GM12878 (cell line): ENCODE measurements around the gene PRAF2. TPM values are rescaled to one million over a fixed set of nuclear protein-coding genes. Genes with fewer than 3 reads are reported as not detected.

ENCODE experiments used
- ATAC-seq: fragments of 200-7000 bp; cut with Tn5 transposase; 3 replicates; pipeline ENCODE4 v1.9.1; 2020; ENCODE audit warnings: mild to moderate bottlenecking, moderate library complexity
- BruUV-seq: library from RNA; stranded (reverse); fragments of 400-500 nt; replicated peaks from 2 replicates; lab custom pipeline; 2021; lab: Mats Ljungman, UMichigan
- CTCF ChIA-PET: fragments of 300-600 bp; sonication (Branson Sonifier 250); formaldehyde crosslinking; extraction: SDS; loops from one replicate; lab custom pipeline; 2021; ENCODE audit warnings: inconsistent platforms; lab: Yijun Ruan, JAX
- POLR2A ChIA-PET: fragments of 350-600 bp; formaldehyde crosslinking; extraction: SDS; loops from one replicate; lab custom pipeline; 2021; ENCODE audit warnings: inconsistent platforms; lab: Charles Lee
- RAD21 ChIA-PET: fragments of 300-600 bp; sonication (Branson Sonifier 250); formaldehyde crosslinking; loops from one replicate; lab custom pipeline; 2023; ENCODE audit warnings: antibody characterized with exemption; ENCODE audit not compliant: unreplicated experiment; lab: Charles Lee
- SMC1A ChIA-PET: fragments of 300-600 bp; sonication (Branson Sonifier 250); formaldehyde crosslinking; loops from one replicate; lab custom pipeline; 2023; ENCODE audit not compliant: unreplicated experiment, uncharacterized antibody; lab: Charles Lee
- DNase-seq: peaks from one replicate; pipeline ENCODE4 v3.0.0-alpha.2; 2011; ENCODE audit warnings: low read depth, low spot score
- FAIRE-seq: peaks from 3 replicates; lab custom pipeline; 2011; peaks lifted over from hg19 to GRCh38; lab: Jason Lieb, UNC
- H2AFZ ChIP-seq: 2 replicates; pipeline ENCODE4 v1.6.0; 2011; ENCODE audit warnings: low read depth, low read length, control low read depth; ENCODE audit not compliant: control insufficient read depth
- H3K27ac ChIP-seq: 2 replicates; pipeline ENCODE4 v1.5.1; 2011; ENCODE audit warnings: control low read depth; ENCODE audit not compliant: control insufficient read depth, insufficient read depth
- H3K27me3 ChIP-seq, 2 experiments: replicated peaks in 1 of 2; 2 replicates each; pipeline versions ENCODE4 v1.6.0 to v1.6.1; 2011; ENCODE audit warnings: low read length in 1 of 2; ENCODE audit not compliant: control insufficient read depth in 2 of 2, insufficient read depth in 2 of 2
- H3K36me3 ChIP-seq, 2 experiments: 2 replicates each; pipeline ENCODE4 v1.5.1; 2011; ENCODE audit warnings: low read length in 1 of 2; ENCODE audit not compliant: control insufficient read depth in 2 of 2, insufficient read depth in 2 of 2
- H3K4me1 ChIP-seq: 2 replicates; pipeline ENCODE4 v1.6.1; 2011; ENCODE audit warnings: mild to moderate bottlenecking, low read length, moderate library complexity, mixed read lengths; ENCODE audit not compliant: control insufficient read depth, insufficient read depth
- H3K4me2 ChIP-seq: 2 replicates; pipeline ENCODE4 v1.6.0; 2011; ENCODE audit warnings: control low read depth; ENCODE audit not compliant: control insufficient read depth, insufficient read depth
- H3K4me3 ChIP-seq: fragments of 200-600 bp; sonication (generic); 2 replicates; pipeline ENCODE4 v1.5.1; 2016
- H3K79me2 ChIP-seq: 2 replicates; pipeline ENCODE4 v1.6.0; 2011; ENCODE audit warnings: low read length; ENCODE audit not compliant: control insufficient read depth, insufficient read depth
- H3K9ac ChIP-seq: 2 replicates; pipeline ENCODE4 v1.8.0; 2011; ENCODE audit warnings: low read length, control low read depth, mixed read lengths; ENCODE audit not compliant: control insufficient read depth, insufficient read depth
- H3K9me3 ChIP-seq: replicated peaks from 3 replicates; pipeline ENCODE4 v1.5.1; 2011; ENCODE audit warnings: mild to moderate bottlenecking, low read length; ENCODE audit not compliant: control insufficient read depth, insufficient read depth
- H4K20me1 ChIP-seq: 2 replicates; pipeline ENCODE4 v1.6.0; 2011; ENCODE audit not compliant: control insufficient read depth, insufficient read depth
- ASH2L ChIP-seq: fragments of 300-600, 200-600 bp; sonication (generic); IDR thresholded peaks from 2 replicates; pipeline ENCODE4 v1.6.1; 2017; ENCODE audit warnings: low read depth, mild to moderate bottlenecking, borderline replicate concordance
- CEBPB ChIP-seq, 2 experiments: fragments of 150-350 bp in 1 of 2; IDR thresholded peaks; 2 replicates each; pipeline ENCODE4 v1.6.1; 2012 to 2014; ENCODE audit warnings: low read depth in 2 of 2, low read length in 2 of 2, borderline replicate concordance in 1 of 2, inconsistent platforms in 1 of 2
- CHD2 ChIP-seq: IDR thresholded peaks from 2 replicates; pipeline ENCODE4 v1.6.1; 2011; ENCODE audit warnings: low read depth, low read length, improper control_type of control experiment, borderline replicate concordance
- NFYB ChIP-seq: IDR thresholded peaks from 2 replicates; pipeline ENCODE4 v1.6.1; 2011; ENCODE audit warnings: low read depth, mild to moderate bottlenecking, low read length, improper control_type of control experiment, moderate library complexity; ENCODE audit not compliant: insufficient read depth
- NKRF ChIP-seq: fragments of 450-650 bp; conservative IDR thresholded peaks from 2 replicates; pipeline ENCODE4 v1.6.1; 2017; ENCODE audit warnings: mild to moderate bottlenecking, moderate library complexity
- NR2F1 ChIP-seq: fragments of 450-650 bp; conservative IDR thresholded peaks from 2 replicates; pipeline ENCODE4 v1.6.1; 2017; ENCODE audit warnings: mild to moderate bottlenecking
- RAD51 ChIP-seq: fragments of 450-650 bp; IDR thresholded peaks from 2 replicates; pipeline ENCODE4 v1.6.1; 2016; ENCODE audit warnings: moderate library complexity, mild to moderate bottlenecking, inconsistent platforms
- RELB ChIP-seq: fragments of 450-650 bp; IDR thresholded peaks from 2 replicates; pipeline ENCODE4 v1.6.1; 2017; ENCODE audit warnings: low read depth, mild to moderate bottlenecking, moderate library complexity
- STAT3 ChIP-seq: IDR thresholded peaks from 2 replicates; pipeline ENCODE4 v1.6.1; 2011; ENCODE audit warnings: low read depth, low read length, improper control_type of control experiment
- TARDBP ChIP-seq: IDR thresholded peaks from 2 replicates; pipeline ENCODE4 v1.6.1; 2016; ENCODE audit warnings: borderline replicate concordance
- WGBS: methylation state at CpG from one replicate; pipeline ENCODE4 v1.1.6; 2016; ENCODE audit warnings: low lambda C conversion rate; ENCODE audit not compliant: insufficient replicate concordance, insufficient coverage; ENCODE audit errors: missing lambda C conversion rate; 5-methylcytosine and 5-hydroxymethylcytosine counted together
- in situ Hi-C: fragments of 300-500 bp; cut with MboI; formaldehyde crosslinking; loops from 9 replicates; pipeline ENCODE4 v1.14.3; 2018; ENCODE audit warnings: mixed read lengths
- intact Hi-C: fragments of 100-400 bp; cut with micrococcal nuclease; formaldehyde crosslinking; loops from one replicate; pipeline ENCODE4 v1.14.2; 2022; ENCODE audit not compliant: unreplicated experiment
- polyA plus RNA-seq, 11 experiments: library from polyadenylated mRNA; depleted of rRNA in 4 of 11; unstranded in 6 of 11; stranded (reverse) in 5 of 11; fragments of >200 nt; fragmentation: Nextera tagmentation in 4 of 11; fragmentation: Illumina TruSeq in 1 of 11; extraction: Ambion mirVana in 4 of 11; extraction: Trizol in 1 of 11; gene quantifications; 1 replicate in 1 of 11; 2 replicates in 10 of 11; pipeline versions ENCODE4 v1.2.1 to v1.2.3, GENCODE V29; 2011 to 2016; ENCODE audit warnings: inconsistent platforms in 2 of 11, missing spikeins in 2 of 11, low read depth in 1 of 11
- total RNA-seq, 4 experiments: library from RNA; depleted of rRNA in 3 of 4; stranded (reverse); fragments of >200 nt in 3 of 4; fragmentation: Illumina TruSeq in 1 of 4; extraction: Trizol in 1 of 4; gene quantifications; 2 replicates each; pipeline versions ENCODE4 v1.2.1 to v1.2.3, GENCODE V29; 2013 to 2021
- TF ChIP-seq, protein P1 (sequence below): IDR thresholded peaks from 2 replicates; pipeline ENCODE4 v1.6.1; 2011; ENCODE audit warnings: mild to moderate bottlenecking, low read depth, low read length, moderate library complexity; ENCODE audit not compliant: insufficient replicate concordance

PRAF2 gene
- total and polyA plus RNA-seq, 10 of the 15 experiments (the other 5 are each of a cell fraction or from before 2014, with no cell fraction given), result 0.80 to 16.7 (median 7.0) TPM

- TF ChIP-seq, protein P1, sequence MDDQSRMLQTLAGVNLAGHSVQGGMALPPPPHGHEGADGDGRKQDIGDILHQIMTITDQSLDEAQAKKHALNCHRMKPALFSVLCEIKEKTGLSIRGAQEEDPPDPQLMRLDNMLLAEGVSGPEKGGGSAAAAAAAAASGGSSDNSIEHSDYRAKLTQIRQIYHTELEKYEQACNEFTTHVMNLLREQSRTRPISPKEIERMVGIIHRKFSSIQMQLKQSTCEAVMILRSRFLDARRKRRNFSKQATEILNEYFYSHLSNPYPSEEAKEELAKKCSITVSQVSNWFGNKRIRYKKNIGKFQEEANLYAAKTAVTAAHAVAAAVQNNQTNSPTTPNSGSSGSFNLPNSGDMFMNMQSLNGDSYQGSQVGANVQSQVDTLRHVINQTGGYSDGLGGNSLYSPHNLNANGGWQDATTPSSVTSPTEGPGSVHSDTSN, result no peak
- TF ChIP-seq CHD2 (no peak), NR2F1 (no peak), RAD51 (no peak), CEBPB (IDR thresholded peaks at IDR 0.05; ENCODE audit: borderline replicate concordance in 1 of 2, low read depth in 2 of 2, low read length in 2 of 2) (no peak), TARDBP (no peak), NFYB (no peak), ASH2L (no peak), STAT3 (no peak)
These were observed 10.1 kb downstream of the PRAF2 start (continued) for GRCh38 chrX:49063715-49064114.

DNA sequence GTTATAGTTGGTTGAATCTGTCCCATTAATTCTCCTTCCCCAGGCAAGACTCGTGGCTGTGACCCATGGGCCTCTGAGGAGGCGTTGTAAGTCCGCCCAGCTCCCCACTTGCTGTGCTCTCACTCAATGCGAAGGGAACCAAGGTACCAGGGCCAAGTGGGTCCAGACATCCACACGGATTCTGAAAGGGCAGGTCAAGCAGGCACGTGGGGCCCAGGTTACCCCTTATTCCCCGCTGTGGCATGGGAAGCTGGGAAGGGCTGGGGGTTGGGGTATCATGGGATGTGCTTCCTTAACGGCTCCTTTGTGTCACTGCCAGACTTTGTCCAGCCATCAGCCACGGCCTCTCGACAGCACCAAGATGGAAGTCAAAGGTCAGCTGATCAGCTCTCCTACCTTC, 11.9 kb downstream of the PRAF2 start:
- Histone ChIP-seq H3K9ac (no peak overlapping the region), H3K79me2 (no peaks in the 10 kb centered on the region), H3K4me3 (no peak overlapping the region), H4K20me1 (no peaks in the 10 kb centered on the region), H3K9me3 (no peaks in the 10 kb centered on the region), H3K27ac (no peak overlapping the region), H3K36me3 (no peaks in the 10 kb centered on the region), H3K4me2 (no peak overlapping the region), H2AFZ (no peak overlapping the region), H3K27me3 (no peaks in the 10 kb centered on the region), H3K4me1 (no peaks in the 10 kb centered on the region)
- ChIA-PET SMC1A (interaction anchor here (0.7 kb wide), 1 partner anchor 429 kb away, joined by 4 read pairs; no protein-coding TSS in a partner anchor), POLR2A (no interaction called here), CTCF (no interaction called here), RAD21 (no interaction called here)
- no peak for DNase-seq
- BruUV-seq, result no TSS peak
- in situ Hi-C loops (no loop called here), intact Hi-C loops (no loop called here)
- no peak for FAIRE-seq
- WGBS, result 55% methylated on average over 8 of the region's 10 CpGs
- ATAC-seq, result no peak
- TF ChIP-seq RAD51, result no peak
- TF ChIP-seq NKRF, result no peak
- TF ChIP-seq RELB, result no peak
